ENCODE results near the gene ST7.

Gene ST7

DNA sequence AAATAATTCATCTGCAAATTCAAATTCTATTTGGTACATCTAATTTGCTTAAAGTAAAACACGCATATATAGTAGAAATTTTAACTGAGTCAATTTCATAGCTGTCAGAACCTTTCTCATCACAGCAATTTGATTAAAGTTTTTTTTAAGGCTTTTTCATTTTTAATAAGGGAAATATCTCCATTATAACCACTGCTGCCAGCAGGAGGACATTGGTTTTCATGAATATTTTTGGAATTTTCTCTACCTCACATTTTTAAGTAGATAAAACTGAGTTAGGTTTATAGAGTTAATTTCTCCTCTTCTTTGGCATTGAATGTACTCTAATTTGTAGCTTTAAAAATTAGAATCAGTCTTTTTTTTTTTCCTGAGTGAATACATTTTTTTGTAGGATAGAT lies 82.2 kb downstream of the ST7 start:
- peak overlapping the region; percentile 39 to 54 for H3K27ac ChIP-seq
- H3K36me3 ChIP-seq: no peaks in the 10 kb centered on the region
- H3K4me3 ChIP-seq: no peak overlapping the region
- intact Hi-C loops (cut with DNase I; ENCODE audit: low total_unique reads): no loop called here
- H3K4me1 ChIP-seq: peaks cover 0 to 72% (median 13%) of the 10 kb centered on the region in 4 donors
- TF ChIP-seq, protein P1, sequence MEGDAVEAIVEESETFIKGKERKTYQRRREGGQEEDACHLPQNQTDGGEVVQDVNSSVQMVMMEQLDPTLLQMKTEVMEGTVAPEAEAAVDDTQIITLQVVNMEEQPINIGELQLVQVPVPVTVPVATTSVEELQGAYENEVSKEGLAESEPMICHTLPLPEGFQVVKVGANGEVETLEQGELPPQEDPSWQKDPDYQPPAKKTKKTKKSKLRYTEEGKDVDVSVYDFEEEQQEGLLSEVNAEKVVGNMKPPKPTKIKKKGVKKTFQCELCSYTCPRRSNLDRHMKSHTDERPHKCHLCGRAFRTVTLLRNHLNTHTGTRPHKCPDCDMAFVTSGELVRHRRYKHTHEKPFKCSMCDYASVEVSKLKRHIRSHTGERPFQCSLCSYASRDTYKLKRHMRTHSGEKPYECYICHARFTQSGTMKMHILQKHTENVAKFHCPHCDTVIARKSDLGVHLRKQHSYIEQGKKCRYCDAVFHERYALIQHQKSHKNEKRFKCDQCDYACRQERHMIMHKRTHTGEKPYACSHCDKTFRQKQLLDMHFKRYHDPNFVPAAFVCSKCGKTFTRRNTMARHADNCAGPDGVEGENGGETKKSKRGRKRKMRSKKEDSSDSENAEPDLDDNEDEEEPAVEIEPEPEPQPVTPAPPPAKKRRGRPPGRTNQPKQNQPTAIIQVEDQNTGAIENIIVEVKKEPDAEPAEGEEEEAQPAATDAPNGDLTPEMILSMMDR (IDR thresholded peaks at IDR 0.05): peak in 1 of 2 experiments; percentile 19
- no peaks in the 10 kb centered on the region for H3K9me3 ChIP-seq
- no peak for DNase-seq
- no peaks in the 10 kb centered on the region for H3K27me3 ChIP-seq

DNA sequence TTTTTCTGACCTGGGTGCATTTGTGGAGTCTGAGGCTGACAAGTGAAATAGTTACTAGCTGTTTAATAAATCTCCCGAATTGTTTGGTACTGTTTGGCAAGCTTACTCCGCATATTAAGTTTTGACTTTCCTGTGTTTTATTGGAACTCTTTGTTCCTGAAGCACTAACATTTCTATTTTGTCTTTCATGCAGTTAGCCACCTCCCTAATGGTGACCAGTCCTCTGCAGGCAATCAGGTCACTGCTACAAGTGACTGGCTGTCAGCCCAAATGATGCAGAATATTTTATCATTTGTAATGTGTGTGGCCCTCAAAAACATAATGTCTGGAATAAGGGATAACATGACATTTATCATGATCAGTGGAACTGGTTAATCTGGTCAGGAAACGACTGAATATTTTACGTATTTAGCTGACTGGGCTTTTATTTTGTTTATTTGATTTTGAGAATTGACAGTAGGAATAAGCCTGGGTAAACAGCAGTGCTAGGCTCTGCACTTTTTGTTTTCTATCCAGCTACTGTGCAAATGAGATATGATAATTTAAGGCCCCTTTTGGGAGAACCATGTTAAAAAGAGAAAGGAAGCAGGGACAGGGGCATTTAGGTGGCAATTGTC lies 82.9 kb downstream of the ST7 start:
- H3K27ac ChIP-seq: peak overlapping the region; percentile 39 to 54
- H3K4me1 ChIP-seq: peaks cover 0 to 79% (median 13%) of the 10 kb centered on the region in 4 donors
- DNase-seq: no peak
- no peak overlapping the region for H3K4me3 ChIP-seq
- H3K27me3 ChIP-seq: no peaks in the 10 kb centered on the region
- H3K9me3 ChIP-seq: no peaks in the 10 kb centered on the region
- intact Hi-C loops (cut with DNase I; ENCODE audit: low total_unique reads): no loop called here
- TF ChIP-seq, protein P1 (IDR thresholded peaks at IDR 0.05): no peak
- no peaks in the 10 kb centered on the region for H3K36me3 ChIP-seq

DNA sequence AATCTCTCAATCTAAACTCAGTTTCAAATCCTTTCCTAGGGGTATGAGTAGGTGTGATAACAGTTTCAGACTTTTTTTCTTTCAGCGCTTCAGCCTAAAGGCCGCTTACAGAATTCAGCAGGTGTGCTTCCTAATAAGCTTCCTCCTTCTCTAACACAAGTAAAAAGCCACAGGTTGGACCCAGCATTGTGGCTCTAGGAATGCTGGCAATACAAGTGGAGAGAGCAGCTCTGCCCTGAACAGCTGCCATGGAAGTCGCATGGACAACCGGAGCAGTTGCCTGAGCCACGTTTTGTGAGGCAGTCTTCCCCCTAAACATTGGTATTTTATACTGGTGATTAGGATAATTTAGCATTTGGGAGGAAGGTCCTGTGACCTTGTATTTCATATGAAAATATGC lies 83.5 kb downstream of the ST7 start:
- H3K36me3 ChIP-seq: no peaks in the 10 kb centered on the region
- no peaks in the 10 kb centered on the region for H3K27me3 ChIP-seq
- peaks cover 0 to 84% (median 13%) of the 10 kb centered on the region in 4 donors for H3K4me1 ChIP-seq
- TF ChIP-seq, protein P1 (IDR thresholded peaks at IDR 0.05): no peak
- no peaks in the 10 kb centered on the region for H3K9me3 ChIP-seq
- intact Hi-C loops (cut with DNase I; ENCODE audit: low total_unique reads): no loop called here
- H3K4me3 ChIP-seq: no peak overlapping the region
- DNase-seq: no peak
- H3K27ac ChIP-seq: peak overlapping the region; percentile 39 to 54

DNA sequence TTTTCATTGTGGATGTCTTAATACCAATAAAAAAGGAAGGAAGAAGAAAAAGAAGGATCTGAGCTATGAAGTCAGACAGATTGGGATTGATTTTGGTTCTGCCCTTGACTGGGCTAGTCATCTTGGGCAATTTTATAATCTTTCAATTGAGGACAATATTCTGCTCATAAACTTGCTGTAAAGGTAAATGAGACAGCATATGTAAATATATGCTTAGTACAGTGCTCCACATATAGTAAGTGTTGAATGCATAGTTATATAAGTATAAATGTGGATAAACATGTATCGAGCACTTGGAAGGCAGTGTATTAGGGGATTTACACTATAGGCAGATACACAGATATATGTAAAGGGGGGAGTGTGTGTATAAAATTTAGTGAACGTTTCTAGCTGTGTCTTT lies 85.1 kb downstream of the ST7 start:
- H3K27ac ChIP-seq: peak overlapping the region; percentile 29 to 54
- no peaks in the 10 kb centered on the region for H3K9me3 ChIP-seq
- no peaks in the 10 kb centered on the region for H3K27me3 ChIP-seq
- H3K4me1 ChIP-seq: peaks cover 0 to 97% (median 15%) of the 10 kb centered on the region in 4 donors
- TF ChIP-seq, protein P1 (IDR thresholded peaks at IDR 0.05): no peak
- H3K4me3 ChIP-seq: no peak overlapping the region
- no peaks in the 10 kb centered on the region for H3K36me3 ChIP-seq
- DNase-seq: no peak
- intact Hi-C loops (cut with DNase I; ENCODE audit: low total_unique reads): no loop called here

DNA sequence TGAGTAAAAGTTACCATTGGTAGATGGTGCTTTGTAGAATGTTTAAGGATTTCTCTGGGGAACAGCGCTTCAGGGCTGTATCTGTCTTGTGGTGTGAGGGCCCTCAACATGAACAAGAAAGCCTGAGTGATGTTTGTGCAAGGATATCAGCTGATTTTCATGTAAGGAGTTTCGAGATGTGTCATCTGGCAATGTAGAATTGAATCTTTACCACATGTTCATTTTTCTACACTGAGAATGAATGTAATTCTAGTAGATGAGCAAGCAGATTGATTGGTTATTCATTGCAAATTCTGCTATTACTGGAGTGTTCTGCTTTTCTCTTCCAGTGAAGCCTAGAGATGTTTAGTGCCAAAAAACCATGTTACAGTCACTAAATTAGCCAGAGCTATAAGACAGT lies 87.7 kb downstream of the ST7 start:
- Histone ChIP-seq H3K27me3 (no peaks in the 10 kb centered on the region), H3K4me1 (peaks cover 0 to 99% (median 16%) of the 10 kb centered on the region in 4 donors), H3K4me3 (no peak overlapping the region), H3K9me3 (no peaks in the 10 kb centered on the region), H3K27ac (peak overlapping the region in 1 of 2 donors; percentile 54), H3K36me3 (no peaks in the 10 kb centered on the region)
- no peak for DNase-seq
- intact Hi-C loops (cut with DNase I; ENCODE audit: low total_unique reads): no loop called here
- TF ChIP-seq, protein P1 (IDR thresholded peaks at IDR 0.05): no peak

All from tibial artery (tissue), 4 donors.